GM12874 (cell line): ENCODE results near the gene ARHGEF10L.

Experiments used
- CTCF ChIP-seq: IDR thresholded peaks from 2 replicates; pipeline ENCODE4 v1.5.1; 2011; ENCODE audit warnings: low read depth, mild to moderate bottlenecking, control low read depth, low read length, moderate library complexity; ENCODE audit not compliant: insufficient read depth

The ARHGEF10L gene

DNA sequence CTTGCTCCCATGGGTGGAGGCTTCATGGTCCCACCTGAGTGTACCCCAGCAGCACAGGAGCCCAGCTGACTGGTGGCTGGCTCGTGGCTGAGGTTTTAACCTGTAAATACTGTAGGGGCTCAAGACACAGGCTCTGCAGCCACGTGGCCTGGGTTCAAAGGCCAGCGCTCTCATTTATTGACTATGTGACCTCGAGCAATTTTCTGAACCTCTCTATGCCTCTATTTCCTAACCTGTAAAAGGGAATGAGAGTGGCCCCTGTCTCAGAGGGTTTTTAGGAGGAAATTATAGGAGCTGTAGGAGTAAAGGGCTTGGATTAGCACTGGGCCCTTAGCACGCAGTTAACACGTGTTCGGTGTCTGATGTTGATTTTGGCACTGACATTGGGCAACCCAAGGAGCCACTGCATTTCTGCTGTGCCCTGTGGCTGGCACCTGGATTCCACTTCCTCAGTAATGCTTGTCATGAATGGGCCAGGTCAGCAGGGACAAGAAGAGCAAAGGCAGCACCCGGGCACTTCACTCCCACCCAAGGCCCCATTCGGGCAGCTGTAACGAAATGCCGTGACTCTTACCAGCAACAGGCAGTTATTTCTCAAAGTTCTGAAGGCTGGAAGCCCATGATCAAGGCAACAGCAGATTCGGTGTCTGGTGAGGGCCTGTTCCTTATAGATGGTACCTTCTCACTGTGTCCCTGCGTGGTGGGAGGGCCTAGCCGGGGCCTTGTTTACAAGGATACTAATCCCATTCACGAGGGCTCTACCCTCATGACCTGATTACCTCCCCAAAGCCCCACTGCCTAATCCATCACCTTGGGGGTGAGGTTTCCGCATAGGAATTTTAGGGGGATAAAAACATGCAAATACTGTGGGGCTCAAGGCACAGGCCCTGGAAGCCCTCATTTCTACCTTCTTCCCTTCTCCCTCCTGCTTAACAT lies 25.2 kb downstream of the ARHGEF10L start:
- TF ChIP-seq CTCF, result no peak

GRCh38 chr1:17565461-17566252 lies 26.2 kb downstream of the ARHGEF10L start:
- TF ChIP-seq CTCF, result no peak

DNA sequence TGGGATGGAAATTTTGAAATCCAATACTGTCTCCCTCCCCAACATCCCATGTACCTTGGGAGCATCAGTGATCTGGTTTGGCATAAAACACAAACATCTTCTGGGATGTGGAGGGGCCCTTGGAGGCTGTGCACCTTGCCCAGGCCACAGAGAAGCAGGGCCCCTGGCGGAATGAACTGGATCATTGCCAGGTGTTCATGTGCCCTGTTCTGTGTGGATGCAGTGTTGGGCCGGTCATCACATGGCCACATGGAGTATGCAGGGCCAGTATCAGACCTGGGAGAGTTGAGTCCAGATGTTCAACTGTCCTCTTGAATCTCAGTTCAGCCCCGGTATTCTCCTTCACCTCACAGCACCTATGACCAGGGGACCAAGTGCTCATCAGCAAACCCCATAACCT lies 26.9 kb downstream of the ARHGEF10L start:
- TF ChIP-seq CTCF, result no peak

DNA sequence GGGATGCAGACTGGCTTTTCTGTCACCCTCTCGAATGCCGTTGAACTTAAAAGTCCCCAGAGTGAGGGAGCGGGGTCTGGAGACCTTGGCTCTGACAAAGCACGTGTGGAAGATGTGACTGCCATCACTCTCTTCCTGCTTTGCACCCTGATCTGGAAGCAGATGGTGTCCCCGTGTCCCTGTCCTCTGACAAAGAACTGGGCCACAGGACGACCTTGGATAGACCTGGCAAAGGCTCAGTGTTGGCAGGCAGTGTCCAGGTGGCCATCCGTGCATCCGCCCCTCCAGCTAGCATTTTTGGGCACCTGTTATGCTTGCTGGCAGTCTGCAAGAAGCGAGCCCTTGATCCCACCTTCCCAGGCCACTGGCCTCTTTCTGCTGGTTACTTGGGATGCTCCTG lies 27.4 kb downstream of the ARHGEF10L start:
- TF ChIP-seq CTCF, result no peak

DNA sequence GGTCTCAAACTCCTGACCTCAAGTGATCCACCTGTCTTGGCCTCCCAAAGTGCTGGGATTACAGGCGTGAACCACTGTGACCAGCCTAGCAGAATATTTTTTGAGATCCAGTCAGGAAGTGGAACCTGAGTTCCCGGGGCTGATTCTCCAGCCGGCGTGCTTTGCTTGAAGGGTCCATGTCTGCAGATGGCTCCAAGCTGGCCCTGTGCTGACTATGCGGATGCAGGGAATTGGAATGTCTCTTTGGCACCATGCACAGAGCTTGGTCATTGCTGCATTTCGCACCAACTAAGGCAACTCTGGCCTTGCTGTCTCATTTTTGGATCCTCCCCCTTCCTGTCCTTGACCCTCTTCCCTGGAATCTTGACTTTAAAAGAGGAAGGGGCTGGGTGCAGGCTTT lies 28.1 kb downstream of the ARHGEF10L start:
- TF ChIP-seq CTCF, result no peak

DNA sequence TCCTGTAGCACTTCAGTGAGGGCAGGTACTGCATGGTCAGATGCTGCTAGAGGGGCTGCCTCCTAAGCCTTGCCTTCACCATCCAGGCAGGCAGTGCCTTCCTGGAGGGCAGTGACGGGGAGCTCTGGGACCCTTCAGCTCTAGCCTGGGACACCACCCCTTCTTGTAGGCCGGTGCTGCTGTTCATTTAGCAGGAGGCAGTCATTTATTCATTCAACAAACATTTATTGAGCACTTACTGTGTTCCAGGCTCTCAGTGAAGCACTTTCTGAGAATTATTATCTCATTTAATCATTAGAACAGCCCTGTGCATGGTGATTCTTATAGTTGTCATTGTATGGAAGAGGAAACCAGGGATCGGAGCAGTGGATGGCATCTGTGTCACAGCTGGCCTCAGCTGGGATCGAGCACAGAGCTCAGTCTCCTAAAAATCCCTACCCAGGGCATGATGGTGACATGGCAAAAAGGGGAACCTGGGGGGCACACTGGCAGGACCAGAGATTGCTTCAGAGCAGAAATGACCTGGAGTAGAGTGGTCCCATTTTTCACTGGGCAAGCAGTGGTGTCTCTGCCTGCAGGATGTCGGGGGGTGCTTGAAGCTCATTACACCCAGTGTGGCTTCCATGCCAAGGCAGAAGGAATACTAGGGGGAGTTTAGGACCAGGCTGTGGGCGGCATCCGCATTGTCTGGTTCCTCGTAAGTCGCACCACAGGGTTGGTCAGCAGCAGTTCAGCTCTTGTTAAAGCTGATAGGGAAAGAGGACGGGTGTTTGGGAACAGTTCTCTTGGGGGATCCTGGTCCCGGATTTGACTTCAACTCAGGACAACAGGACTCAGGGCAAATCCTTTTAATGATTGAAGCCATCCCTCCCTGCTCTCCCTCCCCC lies 28.8 kb downstream of the ARHGEF10L start:
- no peak for TF ChIP-seq CTCF
